SU-DHL-6 (cell line): ENCODE results near the gene PRR36.

Source experiments
- H2AFZ ChIP-seq: fragments of 200-600 bp; sonication (generic); 2 replicates; pipeline ENCODE4 v1.6.1; 2014; ENCODE audit warnings: low read depth, mild to moderate bottlenecking, moderate library complexity, mixed read lengths, antibody characterized with exemption, low read length; ENCODE audit not compliant: severe bottlenecking
- H3F3A ChIP-seq: fragments of 200-600 bp; shearing (Covaris generic); 2 replicates; pipeline ENCODE4 v1.6.0; 2016; ENCODE audit warnings: antibody characterized with exemption, mild to moderate bottlenecking; ENCODE audit not compliant: insufficient read depth
- H3K27ac ChIP-seq: fragments of 200-600 bp; sonication (generic); 2 replicates; pipeline ENCODE4 v1.5.1; 2016; ENCODE audit warnings: low read depth, mild to moderate bottlenecking, low read length, moderate library complexity, mixed read lengths
- H3K27me3 ChIP-seq: fragments of 200-600 bp; sonication (generic), shearing (Covaris generic); 2 replicates; pipeline ENCODE4 v1.6.0; 2014; ENCODE audit warnings: mild to moderate bottlenecking, low read length
- H3K36me3 ChIP-seq: fragments of 200-600 bp; sonication (generic); 2 replicates; pipeline ENCODE4 v1.6.1; 2014; ENCODE audit warnings: mild to moderate bottlenecking, low read length, mixed read lengths
- H3K4me2 ChIP-seq: fragments of 300-600, 200-600 bp; shearing (Covaris generic), sonication (generic); 2 replicates; pipeline ENCODE4 v1.6.0; 2014; ENCODE audit warnings: low read length, low read depth, mild to moderate bottlenecking; ENCODE audit not compliant: poor library complexity, severe bottlenecking
- H3K4me3 ChIP-seq: fragments of 200-600 bp; sonication (generic); 2 replicates; pipeline ENCODE4 v1.5.1; 2014; ENCODE audit warnings: antibody characterized with exemption, low read length, mild to moderate bottlenecking, mixed read lengths; ENCODE audit not compliant: insufficient read depth, poor library complexity, severe bottlenecking
- H3K79me2 ChIP-seq: fragments of 200-600 bp; sonication (generic); 2 replicates; pipeline ENCODE4 v1.6.1; 2014; ENCODE audit warnings: mild to moderate bottlenecking, low read length, moderate library complexity; ENCODE audit not compliant: insufficient read depth
- H3K9ac ChIP-seq: fragments of 200-600 bp; sonication (generic); 2 replicates; pipeline ENCODE4 v1.7.0; 2014; ENCODE audit warnings: mild to moderate bottlenecking, low read length
- H3K9me2 ChIP-seq: fragments of 200-600 bp; sonication (generic); replicated peaks from 2 replicates; pipeline ENCODE4 v1.6.1; 2014; ENCODE audit warnings: low read length; ENCODE audit not compliant: insufficient read depth
- H3K9me3 ChIP-seq: fragments of 200-600 bp; sonication (generic); 2 replicates; pipeline ENCODE4 v1.6.1; 2014; ENCODE audit warnings: low read length, mixed read lengths; ENCODE audit not compliant: insufficient read depth
- H4K20me1 ChIP-seq: fragments of 200-600 bp; sonication (generic); 2 replicates; pipeline ENCODE4 v1.6.1; 2014; ENCODE audit warnings: low read depth, mild to moderate bottlenecking, antibody characterized with exemption, low read length, moderate library complexity, mixed read lengths
- CTCF ChIP-seq: fragments of 200-600 bp; sonication (generic); IDR thresholded peaks from one replicate; pipeline ENCODE4 v1.5.1; 2017; ENCODE audit warnings: antibody characterized with exemption, mild to moderate bottlenecking, low read length, moderate library complexity; ENCODE audit not compliant: insufficient read depth, poor library complexity, severe bottlenecking
- EZH2phosphoT487 ChIP-seq: fragments of 200-600 bp; sonication (generic), shearing (Covaris generic); conservative IDR thresholded peaks from 2 replicates; pipeline ENCODE4 v1.6.1; 2018; ENCODE audit warnings: mild to moderate bottlenecking, antibody characterized with exemption, low read length, moderate library complexity, mixed read lengths

Gene PRR36

GRCh38 chr19:7911508-7912143 lies 37.4 kb upstream of the PRR36 start:
- Histone ChIP-seq H3K27me3 (no peaks in the 10 kb centered on the region), H3K9me3 (no peaks in the 10 kb centered on the region), H3K4me3 (no peak overlapping the region), H3K4me2 (no peak overlapping the region), H3K36me3 (no peaks in the 10 kb centered on the region), H3K27ac (no peak overlapping the region), H3K9ac (no peak overlapping the region), H3F3A (0 out of 2 replicates have a peak, but pooled peaks cover 3% of the 10 kb centered on the region), H2AFZ (no peak overlapping the region), H3K9me2 (no peaks in the 10 kb centered on the region), H4K20me1 (no peaks in the 10 kb centered on the region), H3K79me2 (peaks cover 4% of the 10 kb centered on the region; the same call in 1 of the 2 replicates)
- TF ChIP-seq CTCF (no peak), EZH2phosphoT487 (no peak)

GRCh38 chr19:7910321-7911161 lies 36.4 kb upstream of the PRR36 start:
- TF ChIP-seq CTCF (no peak), EZH2phosphoT487 (no peak)
- Histone ChIP-seq H2AFZ (no peak overlapping the region), H3K9me3 (no peaks in the 10 kb centered on the region), H3K4me3 (no peak overlapping the region), H3K27me3 (no peaks in the 10 kb centered on the region), H3F3A (0 out of 2 replicates have a peak, but pooled peaks cover 3% of the 10 kb centered on the region), H3K4me2 (no peak overlapping the region), H3K9me2 (no peaks in the 10 kb centered on the region), H4K20me1 (no peaks in the 10 kb centered on the region), H3K27ac (no peak overlapping the region), H3K9ac (no peak overlapping the region), H3K79me2 (peaks cover 13% of the 10 kb centered on the region), H3K36me3 (no peaks in the 10 kb centered on the region)

- no peak overlapping the region for H3K4me2 ChIP-seq
- H3K79me2 ChIP-seq: peaks cover 23% of the 10 kb centered on the region
- H3K36me3 ChIP-seq: no peaks in the 10 kb centered on the region
- H3K9ac ChIP-seq: no peak overlapping the region
- H3K9me2 ChIP-seq: no peaks in the 10 kb centered on the region
- H3K9me3 ChIP-seq: no peaks in the 10 kb centered on the region
- TF ChIP-seq EZH2phosphoT487 (no peak), CTCF (no peak)
- H3K4me3 ChIP-seq: no peak overlapping the region
- no peaks in the 10 kb centered on the region for H3K27me3 ChIP-seq
- H4K20me1 ChIP-seq: no peaks in the 10 kb centered on the region
- H3F3A ChIP-seq: 0 out of 2 replicates have a peak, but pooled peaks cover 3% of the 10 kb centered on the region
- H3K27ac ChIP-seq: no peak overlapping the region
- H2AFZ ChIP-seq: no peak overlapping the region
Measured at GRCh38 chr19:7909471-7910067, 35.4 kb upstream of the PRR36 start.
